Thoracic aorta (tissue), 2 donors: ENCODE measurements around the gene STAT4. TPM values are rescaled to one million over a fixed set of nuclear protein-coding genes. Genes with fewer than 3 reads are reported as not detected.

Experiments used
- ATAC-seq: fragments of 150-250 bp; one replicate; pipeline ENCODE4 v1.8.0; 2017; ENCODE audit warnings: low read depth; ENCODE audit not compliant: insufficient number of reproducible peaks, low FRiP score
- DNase-seq: peaks from one replicate; pipeline ENCODE4 v3.0.0-alpha.2; 2020; ENCODE audit warnings: low spot score
- H3K27ac ChIP-seq, 2 donors: fragments of 200-600 bp; sonication (generic); 1 replicate in 1 of 2; 2 replicates in 1 of 2; pipeline ENCODE4 v1.5.1; 2016; ENCODE audit warnings: mild to moderate bottlenecking in 2 of 2, moderate library complexity in 2 of 2
- H3K27me3 ChIP-seq: fragments of 200-600 bp; sonication (generic); replicated peaks from 2 replicates; pipeline ENCODE4 v1.6.0; 2016; ENCODE audit warnings: mild to moderate bottlenecking; ENCODE audit not compliant: insufficient read depth
- H3K36me3 ChIP-seq: fragments of 200-600 bp; sonication (generic); one replicate; pipeline ENCODE4 v1.5.1; 2016
- H3K4me1 ChIP-seq, 2 donors: fragments of 200-600 bp; sonication (generic); 1 replicate in 1 of 2; 2 replicates in 1 of 2; pipeline versions ENCODE4 v1.5.1 to v1.6.0; 2016; ENCODE audit warnings: low read depth in 2 of 2, mild to moderate bottlenecking in 1 of 2; ENCODE audit not compliant: control insufficient read depth in 1 of 2
- H3K4me3 ChIP-seq: fragments of 200-600 bp; sonication (generic); 2 replicates; pipeline ENCODE4 v1.5.1; 2016; ENCODE audit warnings: mild to moderate bottlenecking
- H3K9me3 ChIP-seq: fragments of 200-600 bp; sonication (generic); 2 replicates; pipeline ENCODE4 v1.5.1; 2016
- CTCF ChIP-seq: fragments of 200-600 bp; sonication (generic); IDR thresholded peaks from one replicate; pipeline ENCODE4 v1.5.1; 2019; ENCODE audit warnings: antibody characterized with exemption
- total RNA-seq, 2 donors: library from RNA; depleted of rRNA; stranded (reverse); fragments of >200 nt; gene quantifications; one replicate each; pipeline versions ENCODE4 v1.1.0 to v1.2.3, GENCODE V29; 2016

The STAT4 gene
- total RNA-seq, 2 donors from 2014 or later, result 2.7 to 6.6 TPM

GRCh38 chr2:191010887-191011885 is 139.6 kb downstream of the STAT4 start:
- TF ChIP-seq CTCF, result no peak
- Histone ChIP-seq H3K4me1 (peaks cover 16 to 26% of the 10 kb centered on the region in 2 donors), H3K4me3 (no peak overlapping the region), H3K27me3 (no peaks in the 10 kb centered on the region), H3K36me3 (peaks cover 12% of the 10 kb centered on the region), H3K27ac (no peak overlapping the region), H3K9me3 (no peaks in the 10 kb centered on the region)
- ATAC-seq (no peak), DNase-seq (no peak)

- DNase-seq (no peak), ATAC-seq (no peak)
- peaks cover 15 to 26% of the 10 kb centered on the region in 2 donors for H3K4me1 ChIP-seq
- H3K4me3 ChIP-seq, result no peak overlapping the region
- no peaks in the 10 kb centered on the region for H3K27me3 ChIP-seq
- H3K9me3 ChIP-seq, result no peaks in the 10 kb centered on the region
- peaks cover 26% of the 10 kb centered on the region for H3K36me3 ChIP-seq
- no peak overlapping the region for H3K27ac ChIP-seq
- TF ChIP-seq CTCF, result no peak
These were observed 141.0 kb downstream of the STAT4 start for GRCh38 chr2:191009541-191010374.

DNA sequence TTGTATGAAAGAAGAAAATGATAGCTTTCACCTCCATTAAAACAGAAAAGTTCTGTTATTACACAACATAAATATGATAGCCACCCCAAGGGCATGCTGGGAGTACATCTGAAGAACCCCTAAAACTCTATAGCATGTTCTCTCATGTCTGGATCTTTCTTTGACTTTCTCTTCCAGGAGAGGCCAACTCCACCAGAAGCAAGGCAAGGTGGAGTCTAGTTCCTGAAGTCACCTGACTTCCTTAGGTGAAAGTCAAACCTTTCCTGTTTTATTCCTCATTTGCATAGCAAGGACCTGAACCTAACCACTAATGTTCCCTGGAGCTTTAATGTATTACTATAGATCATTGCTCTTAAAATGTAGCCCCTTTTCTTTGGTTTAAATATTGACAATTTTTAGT is 142.5 kb downstream of the STAT4 start:
- TF ChIP-seq CTCF, result no peak
- Histone ChIP-seq H3K27ac (no peak overlapping the region), H3K36me3 (peaks cover 34% of the 10 kb centered on the region), H3K4me3 (no peak overlapping the region), H3K27me3 (no peaks in the 10 kb centered on the region), H3K9me3 (no peaks in the 10 kb centered on the region), H3K4me1 (peaks cover 12 to 26% of the 10 kb centered on the region in 2 donors)
- no peak for DNase-seq
- ATAC-seq, result no peak

- peaks cover 3 to 16% of the 10 kb centered on the region in 2 donors for H3K4me1 ChIP-seq
- H3K36me3 ChIP-seq, result peaks cover 37% of the 10 kb centered on the region
- H3K9me3 ChIP-seq, result no peaks in the 10 kb centered on the region
- DNase-seq (no peak), ATAC-seq (no peak)
- no peak for TF ChIP-seq CTCF
- H3K27ac ChIP-seq, result no peak overlapping the region
- no peaks in the 10 kb centered on the region for H3K27me3 ChIP-seq
- H3K4me3 ChIP-seq, result no peak overlapping the region
These were observed 143.6 kb downstream of the STAT4 start for GRCh38 chr2:191006997-191007783.
